GM21786 (cell line): ENCODE data around the gene TMED6.

Experiments
- ATAC-seq: cut with Tn5 transposase; IDR thresholded peaks from one replicate; pipeline ENCODE4 v1.9.1; 2021; ENCODE audit not compliant: unreplicated experiment

Gene TMED6

DNA sequence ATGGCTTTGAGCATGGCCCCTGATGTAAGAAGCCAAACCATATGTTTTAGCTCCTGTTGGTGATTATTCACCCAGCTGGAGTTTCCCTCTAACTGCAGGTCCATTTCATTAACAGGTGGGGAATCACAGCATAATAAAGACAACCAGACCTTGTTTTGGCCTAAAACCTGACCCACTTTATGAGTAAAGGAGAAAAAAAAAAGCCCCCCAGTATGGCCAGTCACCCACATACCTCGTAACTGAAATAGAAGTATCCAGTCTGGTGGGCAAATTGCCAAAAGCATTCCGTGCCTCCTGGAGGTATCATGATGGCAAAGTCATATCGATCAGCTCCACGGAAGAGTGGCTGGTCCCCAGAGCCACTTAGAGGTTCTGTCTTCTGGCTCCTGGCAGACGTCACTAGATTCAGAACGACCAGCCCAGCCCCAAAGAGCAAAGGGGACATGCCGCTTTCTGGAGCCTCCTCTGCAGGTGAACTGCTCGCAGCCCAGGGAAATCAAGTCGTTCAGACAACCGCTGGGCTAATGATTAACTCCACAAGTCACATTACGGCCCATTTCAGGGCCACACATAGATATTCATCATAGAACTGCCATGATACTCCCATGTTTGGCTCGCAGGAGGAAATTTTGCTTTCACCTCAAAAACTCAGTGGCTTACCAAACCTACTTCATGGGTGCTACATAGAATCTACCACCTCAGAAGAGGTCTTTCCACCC, at the start of gene TMED6:
Gene TMED6 (minus strand): TSS at position 478 of the 719 bp plus-strand sequence. CDS start 33 bp downstream, at position 445.
- ATAC-seq: no peak

DNA sequence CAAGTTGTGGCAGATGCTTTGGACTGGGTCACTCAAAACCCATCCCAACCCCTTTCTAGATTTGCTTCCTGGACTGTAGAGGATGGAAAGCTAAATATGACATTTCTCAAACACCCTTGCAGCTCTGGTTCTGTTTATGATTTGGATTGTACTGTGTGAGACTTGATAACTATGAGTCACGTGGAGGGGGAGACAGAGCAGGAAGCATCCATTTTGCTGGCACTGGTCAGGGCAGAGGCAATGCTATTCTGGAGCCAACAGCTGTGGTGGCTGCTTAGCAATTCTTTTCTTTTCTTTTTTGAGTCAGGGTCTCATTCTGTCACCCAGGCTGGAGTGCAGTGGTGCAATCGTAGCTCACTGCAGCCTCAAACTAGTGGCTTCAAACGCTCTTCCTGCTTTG, 47.8 kb upstream of the TMED6 start:
- ATAC-seq: no peak

DNA sequence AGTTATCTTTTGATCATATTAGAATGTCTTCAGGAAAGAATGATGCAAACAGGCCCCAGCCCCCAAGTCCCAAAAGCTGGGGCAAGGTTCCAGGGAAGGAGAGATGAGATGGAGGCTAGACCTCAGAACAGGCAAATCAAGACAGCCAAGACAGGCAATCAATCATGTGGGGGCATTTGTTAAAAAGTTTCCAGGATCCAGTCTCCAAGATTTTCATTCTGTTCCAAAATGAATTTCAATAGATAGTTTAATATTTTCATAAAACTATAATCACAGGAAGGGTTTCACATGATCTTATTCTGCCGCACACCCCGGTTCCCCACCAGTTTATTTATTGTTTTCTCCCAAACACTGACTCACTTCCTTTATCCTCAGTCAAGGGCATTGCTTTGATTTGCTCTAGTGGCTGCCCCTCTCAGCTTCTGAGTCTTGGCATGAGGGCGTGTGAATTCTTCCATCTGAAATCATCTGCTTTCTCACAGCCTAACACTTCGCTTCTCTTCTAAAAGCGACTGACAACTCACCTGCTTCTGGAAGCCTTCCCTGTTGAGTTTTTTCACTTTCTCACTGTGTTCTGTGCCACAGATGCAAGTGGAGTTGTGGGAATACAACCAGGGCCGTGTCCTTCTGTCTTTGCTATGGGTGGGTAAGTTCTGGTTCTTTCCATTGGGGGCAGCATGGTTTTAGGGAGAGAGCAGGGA, 46.4 kb upstream of the TMED6 start:
- no peak for ATAC-seq

DNA sequence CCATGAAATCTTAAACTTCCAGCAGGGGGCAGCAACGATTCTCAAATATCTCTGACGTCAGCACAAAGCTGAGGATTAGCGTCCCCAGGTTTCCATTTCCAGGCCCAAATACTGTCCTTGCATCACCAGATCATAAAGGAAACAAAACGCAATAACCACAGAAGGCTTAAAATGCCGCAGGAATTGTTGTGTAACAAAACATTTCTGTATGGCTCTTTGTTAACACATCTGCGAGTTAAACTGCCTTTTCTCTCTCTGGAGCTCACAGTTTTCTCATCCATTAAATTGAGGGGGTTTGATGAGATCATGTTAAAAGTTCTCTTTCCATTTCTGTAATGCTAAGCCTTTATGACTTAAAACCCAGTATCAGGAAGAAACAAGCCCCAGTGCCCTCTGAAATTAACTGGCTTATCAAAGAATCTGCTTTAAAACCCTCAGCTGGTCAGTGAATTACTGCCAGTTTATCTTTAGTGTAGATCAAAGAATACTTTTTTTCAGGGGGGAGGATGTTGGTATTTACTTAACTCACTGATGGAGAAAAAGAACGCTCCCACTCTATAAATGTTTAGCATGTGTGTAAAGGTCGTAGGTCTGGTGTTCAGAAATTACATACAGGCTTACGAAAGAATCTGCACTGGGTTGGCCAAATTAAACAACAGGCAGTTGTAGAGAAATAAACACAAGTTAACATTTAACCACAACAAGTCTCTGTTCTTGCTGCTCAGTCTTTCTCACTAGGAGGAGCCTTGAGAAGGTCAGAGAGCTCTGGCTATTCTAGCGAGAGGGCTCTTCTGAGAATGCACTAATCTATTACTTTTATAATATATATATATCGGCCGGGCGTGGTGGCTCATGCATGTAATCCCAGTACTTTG, 44.8 kb upstream of the TMED6 start:
- ATAC-seq: no peak

DNA sequence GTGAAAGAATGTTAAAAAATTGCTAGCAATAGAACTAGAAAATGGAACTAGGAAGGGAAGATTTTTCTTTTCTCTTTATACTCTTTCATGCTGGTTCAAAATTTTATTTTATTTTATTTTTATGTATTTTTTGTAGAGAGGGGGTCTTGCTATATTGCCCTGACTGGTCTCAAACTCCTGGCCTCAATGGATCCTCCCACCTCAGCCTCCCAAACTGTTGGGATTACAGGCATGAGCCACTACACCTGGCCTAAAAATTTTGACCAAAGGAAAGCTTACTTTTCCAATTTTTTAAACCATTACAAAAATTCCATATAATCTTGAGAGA, 44.2 kb upstream of the TMED6 start:
- no peak for ATAC-seq

DNA sequence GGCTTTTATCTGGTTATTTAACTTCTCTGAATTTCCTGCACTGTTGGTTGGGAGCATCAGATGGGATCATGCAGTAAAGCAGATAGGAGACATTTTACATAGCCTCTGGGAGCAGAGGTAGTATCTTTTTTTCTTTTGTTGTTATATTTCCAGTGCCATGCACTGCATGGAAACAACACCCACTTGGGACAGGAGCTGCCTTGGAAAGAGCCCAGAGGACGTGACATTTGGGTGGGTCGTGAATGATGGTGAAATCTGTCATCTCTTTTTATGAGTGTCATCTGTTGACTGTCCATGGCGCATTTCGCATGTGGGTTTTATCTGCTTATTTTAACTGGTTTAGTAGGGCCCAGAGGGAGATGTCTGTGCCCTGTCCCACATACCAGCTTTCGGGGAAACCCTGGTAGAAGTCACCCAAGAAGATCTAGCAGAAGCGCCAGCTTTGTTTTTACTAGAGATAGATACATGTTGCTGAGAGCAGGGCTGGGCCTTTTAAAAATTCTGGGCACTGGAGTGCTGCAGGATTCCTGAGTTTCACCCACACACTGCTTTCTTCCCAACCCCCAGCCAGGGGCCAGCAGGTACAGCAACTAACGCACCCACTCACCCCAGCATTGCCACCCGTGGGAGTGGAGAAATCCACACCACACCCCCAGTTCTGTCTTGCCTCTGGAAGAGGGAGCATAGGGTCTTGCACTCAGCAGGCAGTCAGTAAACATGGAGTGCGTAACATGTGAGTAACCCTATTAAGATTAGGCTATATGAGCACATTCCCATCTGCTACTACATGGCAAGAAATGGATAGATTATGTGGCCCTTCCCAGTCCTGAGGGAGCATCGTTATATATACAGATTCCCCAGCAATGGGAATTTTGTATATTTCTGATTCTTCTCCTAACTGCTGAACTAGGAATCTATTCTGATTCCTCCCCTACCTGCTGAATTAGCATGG, 42.6 kb upstream of the TMED6 start:
- no peak for ATAC-seq

DNA sequence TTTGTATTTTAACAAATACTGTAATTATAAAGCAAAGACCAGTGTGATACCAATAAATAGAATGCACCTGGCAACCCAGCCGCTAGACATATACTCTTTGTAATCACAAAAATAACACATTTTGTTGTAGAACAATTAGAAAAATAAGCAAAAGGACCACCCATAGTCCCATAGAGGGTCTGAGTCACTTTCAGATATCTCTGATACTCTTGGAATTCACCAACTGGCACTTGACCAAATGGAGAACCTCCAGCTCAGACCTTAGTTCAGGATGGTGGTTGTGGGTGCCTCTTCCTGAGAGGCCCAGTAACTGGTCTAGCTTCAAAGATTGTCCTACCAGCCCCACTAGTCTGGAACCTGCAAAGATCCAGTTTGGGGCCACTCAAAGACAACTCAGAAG, 35.0 kb upstream of the TMED6 start:
- no peak for ATAC-seq

DNA sequence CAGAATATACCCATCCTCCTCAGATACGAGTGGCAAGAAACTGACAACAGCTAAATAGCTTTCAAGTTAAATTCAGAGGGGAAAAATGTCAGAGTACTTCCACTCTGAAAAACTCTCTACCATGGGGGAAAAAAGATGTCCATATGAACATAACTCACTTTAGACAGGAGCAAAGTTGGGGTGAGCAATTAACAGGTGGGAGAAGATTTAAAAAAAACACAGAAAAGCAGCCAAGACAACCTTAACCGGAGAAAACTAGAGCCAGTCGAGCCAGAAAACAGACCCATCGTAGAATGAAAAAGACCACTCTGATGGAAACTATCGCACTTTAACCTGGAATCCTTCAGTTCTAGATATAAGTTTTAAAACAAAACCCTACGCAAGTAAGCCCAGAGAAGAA, 33.4 kb upstream of the TMED6 start:
- ATAC-seq: no peak

DNA sequence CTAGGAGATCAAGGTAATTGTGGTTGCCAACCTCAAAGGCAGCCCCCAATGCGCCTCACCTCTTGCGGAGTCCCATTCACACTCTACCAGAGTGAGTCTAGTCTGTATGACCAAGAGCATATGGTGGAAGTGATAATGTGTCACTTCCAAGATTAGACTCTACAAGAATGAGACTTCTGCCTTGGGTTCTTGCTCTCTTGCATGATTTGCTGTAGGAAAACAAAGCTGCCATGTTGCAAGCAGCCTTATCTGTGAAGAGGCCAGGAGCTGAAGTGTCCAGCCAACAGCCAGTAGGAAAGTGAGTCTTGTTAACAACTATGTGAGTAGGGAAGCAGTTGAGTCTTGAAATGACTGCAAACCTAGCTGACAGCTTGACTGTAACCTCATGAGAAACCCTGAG, 30.8 kb upstream of the TMED6 start:
- no peak for ATAC-seq

DNA sequence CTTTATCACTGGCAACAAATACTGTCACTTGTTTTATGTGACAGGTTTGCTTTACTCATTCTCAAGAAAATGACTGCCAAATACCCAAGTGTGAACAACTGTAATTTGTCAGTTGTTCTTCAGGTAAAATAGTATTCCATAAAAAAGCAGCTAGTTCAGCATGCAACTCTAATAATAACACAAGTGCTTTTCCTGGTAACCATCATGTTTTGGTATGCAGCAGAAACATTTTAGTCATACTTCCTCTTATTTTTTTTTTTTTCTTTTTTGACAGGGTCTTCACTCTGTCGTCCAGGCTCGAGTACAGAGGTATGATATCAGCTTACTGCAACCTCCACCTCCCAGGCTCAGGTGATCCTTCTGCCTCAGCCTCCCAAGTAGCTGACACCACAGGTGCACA, 29.6 kb upstream of the TMED6 start:
- ATAC-seq: no peak

DNA sequence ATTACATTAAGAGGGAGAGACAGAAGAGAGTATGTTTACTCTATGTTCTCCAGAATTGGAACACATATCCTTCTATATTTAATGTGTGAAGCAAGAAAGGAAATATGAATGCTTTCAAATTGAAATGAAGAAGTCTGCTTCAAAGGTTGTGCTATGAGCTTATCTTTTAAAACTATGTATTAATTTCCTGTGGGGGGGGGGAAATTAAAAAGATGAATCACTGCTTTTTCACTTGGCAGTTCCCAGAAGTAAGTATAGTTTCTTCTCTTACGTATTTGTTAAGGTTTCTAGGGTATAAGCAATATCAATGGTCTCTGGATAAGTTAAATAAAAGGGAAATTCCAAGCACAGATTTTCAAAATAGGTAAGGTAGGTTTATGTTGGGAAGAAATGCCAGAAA, 27.2 kb upstream of the TMED6 start:
- ATAC-seq: no peak

DNA sequence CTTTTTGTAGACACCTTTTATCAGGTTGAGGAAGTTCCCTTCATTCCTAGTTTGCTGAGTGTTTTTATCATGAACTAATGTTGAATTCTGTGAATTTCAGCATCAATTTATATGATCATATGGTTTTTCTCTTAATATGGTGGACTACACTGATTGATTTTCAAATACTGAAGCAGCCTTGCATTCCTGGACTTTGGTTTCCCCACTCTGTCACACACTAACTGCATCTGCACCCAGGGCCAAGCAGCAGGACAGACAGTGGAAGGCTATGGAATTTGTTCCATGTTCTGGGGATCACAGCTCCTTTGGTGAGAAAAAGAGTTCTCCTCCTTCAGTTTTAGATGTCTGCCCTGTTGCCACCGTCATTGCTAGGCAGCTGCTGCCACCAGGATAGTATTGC, 26.4 kb upstream of the TMED6 start:
- no peak for ATAC-seq

DNA sequence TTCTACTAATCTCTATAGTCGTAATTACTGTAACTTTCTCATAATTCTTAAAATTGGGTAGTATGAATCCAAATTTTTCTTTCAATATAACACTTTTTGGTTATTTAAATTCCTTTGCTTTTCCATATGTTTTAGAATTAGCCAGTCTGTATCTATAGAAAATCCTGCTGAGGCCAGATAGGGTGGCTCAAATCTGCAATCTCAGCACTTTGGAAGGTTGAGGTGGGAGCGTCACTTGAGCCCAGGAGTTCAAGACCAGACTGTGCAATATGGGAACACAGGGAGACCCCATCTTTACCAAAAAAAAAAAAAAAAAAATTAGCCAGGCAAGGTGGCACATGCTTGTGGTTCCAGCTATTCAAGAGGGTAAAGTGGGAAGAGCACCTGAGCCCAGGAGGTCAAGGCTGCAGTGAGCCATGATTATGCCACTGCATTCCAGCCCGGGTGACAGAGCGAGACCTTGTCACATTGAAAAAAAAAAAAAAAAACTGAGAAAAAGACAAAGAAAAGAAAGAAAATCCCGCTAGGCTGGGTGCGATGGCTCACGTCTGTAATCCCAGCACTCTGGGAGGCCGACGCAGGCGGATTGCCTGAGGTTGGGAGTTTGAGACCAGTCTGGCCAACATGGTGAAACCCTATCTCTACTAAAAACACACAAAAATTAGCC, 24.9 kb upstream of the TMED6 start:
- ATAC-seq: no peak

DNA sequence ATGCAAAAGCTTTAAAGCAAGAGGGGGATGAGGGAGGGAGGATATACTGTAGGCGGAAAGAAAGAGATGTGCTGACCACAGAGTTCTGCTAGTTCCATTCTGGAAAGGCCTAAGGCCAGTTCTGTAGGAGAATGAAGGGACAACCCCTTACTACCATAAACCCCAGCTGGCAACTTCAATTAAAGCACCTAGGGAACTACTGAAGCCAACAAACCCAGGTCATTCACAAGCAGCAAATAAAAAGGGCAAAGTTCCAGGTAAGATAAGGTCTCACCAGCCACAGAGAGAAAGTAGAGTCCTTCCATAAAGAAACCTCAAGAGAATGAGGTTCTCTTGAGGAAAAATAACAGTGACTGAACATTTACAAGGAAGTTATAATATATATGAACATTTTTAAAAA, 21.4 kb upstream of the TMED6 start:
- ATAC-seq: no peak

DNA sequence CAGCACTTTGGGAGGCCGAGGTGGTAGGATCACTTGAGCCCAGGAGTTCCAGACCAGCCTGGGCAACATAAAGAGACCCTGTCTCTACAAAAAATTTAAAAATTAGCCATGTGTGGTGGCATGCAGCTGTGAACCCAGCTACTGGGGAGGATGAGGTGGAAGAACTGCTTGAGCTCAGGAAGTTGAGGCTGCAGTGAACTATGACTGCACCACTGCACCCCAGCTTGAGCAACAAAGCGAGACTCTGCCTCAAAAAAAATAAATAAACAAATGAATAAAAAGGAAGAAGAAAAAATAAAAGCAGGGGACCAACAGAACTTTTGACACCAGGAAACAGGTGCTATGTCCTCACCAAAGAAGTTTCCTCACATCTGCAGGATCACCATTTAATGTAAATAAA, 20.0 kb upstream of the TMED6 start:
- no peak for ATAC-seq

DNA sequence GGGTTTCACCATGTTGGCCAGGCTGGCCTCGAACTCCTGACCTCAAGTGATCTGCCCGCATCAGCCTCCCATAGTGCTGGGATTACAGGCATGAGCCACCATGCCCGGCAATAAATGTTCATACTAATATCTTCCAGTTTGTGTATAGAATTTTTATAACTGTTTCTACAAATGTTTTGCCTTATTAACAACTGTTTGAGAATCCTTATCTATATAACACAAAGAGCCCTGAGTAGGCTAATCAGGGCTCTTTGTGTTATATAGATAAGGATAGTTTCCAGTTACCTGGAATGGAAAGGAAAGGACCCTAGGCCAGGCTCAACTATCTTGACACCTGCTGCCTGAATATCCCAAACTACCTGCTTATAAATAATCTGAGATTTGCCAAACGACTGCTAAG, 17.3 kb upstream of the TMED6 start:
- ATAC-seq: no peak

DNA sequence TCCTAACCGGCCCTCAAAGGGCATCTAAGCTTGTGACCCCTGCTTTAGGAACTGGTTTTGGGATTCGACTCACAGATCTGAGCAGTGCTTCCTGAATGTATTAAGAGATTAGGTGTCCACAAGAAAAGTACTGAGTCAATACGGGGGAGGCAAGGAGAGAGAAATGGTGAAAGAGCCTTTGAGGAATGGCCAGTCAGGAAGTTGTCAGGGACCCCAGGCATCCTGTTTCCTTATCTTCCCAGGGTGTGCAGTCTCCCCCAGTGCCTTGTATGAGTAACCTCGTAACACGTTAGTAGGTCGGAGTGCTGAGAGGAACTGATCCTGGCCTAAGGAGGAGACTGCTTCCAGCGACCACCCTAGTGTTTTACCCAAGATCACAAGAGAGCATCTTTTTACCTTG, 16.4 kb upstream of the TMED6 start:
- ATAC-seq: no peak

DNA sequence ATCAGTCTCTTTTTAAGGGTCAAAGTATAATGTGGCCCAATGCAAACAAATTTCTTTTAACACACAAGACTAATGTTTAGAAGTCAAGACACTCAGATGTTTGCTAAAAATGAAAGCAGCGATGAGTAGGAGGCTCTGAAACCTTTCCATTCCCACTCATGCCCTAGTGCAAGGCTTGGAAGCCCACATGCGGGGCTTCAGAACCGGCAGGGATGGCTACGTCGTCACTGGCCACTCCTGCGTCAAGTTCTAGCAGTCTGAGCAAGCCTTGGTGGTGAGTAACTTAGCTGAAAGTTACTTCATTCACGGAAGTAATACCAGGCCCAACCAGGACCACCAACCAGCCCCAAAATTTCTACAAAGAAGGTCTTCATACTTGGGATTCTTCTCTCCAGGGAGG, 14.8 kb upstream of the TMED6 start:
- no peak for ATAC-seq

DNA sequence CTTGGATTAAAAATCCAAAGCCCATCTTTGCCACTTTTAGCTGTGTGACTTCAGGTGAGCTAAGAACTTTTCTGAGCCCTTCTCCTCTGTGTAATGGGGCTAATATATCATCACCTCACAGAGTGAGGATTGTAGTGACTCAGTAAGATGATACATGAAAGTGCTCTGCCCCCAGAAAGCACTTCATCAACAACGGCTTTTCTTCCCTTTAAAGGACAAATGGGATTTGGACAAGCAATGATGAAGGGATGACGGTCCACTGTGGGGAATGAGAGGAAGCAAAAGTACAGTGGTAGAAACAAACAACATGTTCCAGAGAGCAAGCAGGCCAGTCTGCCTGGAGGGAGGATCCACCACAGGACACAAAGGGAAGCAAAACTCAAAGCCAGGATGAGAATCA, 14.3 kb upstream of the TMED6 start:
- ATAC-seq: no peak

DNA sequence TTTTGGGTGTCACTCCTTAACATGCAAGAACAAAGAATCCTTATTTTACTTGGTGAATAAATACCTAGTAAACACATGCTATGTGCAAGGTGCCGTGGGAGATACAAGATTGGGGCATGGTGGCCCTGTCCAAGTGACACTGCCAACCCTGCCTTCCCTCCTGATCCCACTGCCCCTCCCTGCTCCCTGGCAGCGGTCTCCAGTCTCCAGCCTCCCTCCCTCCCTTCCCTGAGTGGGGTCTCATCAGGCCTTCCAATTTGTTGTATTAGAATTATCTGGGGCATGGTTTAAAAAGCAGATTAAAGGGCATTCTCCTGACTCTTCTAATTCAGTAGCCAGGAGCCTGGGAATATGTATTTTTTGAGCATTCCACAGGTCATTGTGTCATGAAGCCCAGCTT, 12.5 kb upstream of the TMED6 start:
- ATAC-seq: no peak
